Measurements from ENCODE around the gene PBX3.

PBX3 gene

DNA sequence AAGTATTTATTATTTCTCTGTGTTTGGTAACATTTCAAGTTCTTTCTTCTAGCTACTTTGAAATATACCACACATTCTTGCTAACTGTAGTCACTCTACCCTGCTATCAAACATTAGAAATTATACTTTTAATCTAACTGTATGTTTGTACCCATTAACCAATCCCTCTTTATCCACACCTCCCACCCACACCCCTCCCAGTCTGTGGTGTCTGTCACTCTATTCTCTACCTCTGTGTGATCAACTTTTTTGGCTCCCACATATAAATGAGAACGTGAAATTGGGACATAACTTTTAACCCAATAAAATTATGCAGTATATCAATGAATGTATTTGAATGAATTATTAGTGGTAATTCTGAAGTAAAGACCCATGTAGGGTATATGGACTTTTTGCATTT, 79.7 kb downstream of the PBX3 start:
- DNase-seq = no peak

DNA sequence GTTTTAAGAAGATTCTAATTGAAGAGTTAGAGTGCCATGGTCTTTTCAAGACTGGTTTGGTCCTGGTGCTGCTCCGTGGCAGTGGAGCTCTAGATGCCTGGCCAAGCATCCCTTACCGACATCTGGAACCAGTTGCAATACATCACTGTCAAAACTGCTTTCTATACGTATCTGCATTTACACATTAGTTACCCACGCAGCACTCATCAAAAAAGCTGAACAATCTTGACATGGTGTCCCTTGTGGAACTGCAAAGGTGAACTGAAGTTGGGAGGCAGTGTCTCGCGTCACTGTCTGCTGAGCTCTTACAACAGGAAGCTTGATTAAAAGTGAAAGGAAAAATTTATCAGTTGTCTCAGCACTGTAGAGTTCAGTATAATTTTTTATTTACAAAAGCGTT, 82.6 kb downstream of the PBX3 start:
- DNase-seq = no peak

DNA sequence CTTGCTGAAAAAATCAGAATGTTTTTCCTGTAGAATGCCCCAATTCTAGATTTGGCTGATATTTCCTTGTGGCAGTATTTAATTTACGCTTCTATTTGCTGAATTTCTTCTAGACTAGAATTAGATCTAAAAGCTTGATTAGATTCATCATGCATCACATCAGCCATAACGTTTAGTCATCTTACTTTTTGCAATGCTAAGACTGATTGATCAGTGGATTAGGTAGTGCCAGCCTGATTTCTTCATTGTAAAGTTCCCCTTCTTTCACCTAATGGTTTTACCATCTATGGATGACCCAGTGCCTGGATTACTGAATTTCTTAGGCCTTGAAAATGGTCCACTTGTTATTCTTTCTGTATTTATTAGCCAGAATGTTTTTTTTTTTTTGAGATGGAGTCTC, 83.9 kb downstream of the PBX3 start:
- no peak for DNase-seq

DNA sequence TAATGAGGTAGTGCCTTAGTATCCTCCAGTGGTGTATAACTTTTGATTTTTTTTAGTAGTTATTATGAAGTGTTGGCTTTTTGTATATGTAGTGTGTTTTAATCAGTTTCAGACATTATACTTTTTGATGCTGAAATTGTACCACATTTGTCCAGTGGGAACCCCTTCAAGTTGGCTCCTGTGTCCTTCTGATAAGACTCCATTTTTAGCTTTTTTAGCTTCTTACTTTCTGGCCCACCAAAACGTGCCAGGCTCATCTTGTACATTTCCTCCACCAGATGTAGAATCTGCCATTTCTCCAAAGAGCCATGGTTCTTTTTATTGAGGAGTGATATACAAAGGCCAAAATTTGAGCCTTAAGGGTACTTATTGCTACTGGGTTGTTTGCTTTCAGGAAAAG, 84.4 kb downstream of the PBX3 start:
- DNase-seq = no peak

DNA sequence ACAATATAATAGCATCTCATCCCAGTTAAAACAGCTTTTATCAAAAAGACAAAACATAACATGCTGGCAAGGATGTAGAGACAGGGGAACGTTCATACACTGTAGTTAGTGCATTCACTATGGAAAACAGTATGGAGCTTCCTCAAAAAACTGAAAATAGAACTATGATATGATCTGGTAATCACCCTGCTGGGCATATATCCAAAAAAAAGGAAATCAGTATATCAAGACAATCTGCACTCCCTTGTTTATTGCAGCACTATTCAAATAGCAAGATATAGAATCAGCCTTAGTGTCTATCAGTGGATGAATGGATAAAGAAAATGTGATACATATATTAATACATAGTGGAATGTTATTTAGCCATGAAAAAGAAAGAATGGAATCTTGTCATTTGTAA, 88.5 kb downstream of the PBX3 start:
- DNase-seq = no peak

DNA sequence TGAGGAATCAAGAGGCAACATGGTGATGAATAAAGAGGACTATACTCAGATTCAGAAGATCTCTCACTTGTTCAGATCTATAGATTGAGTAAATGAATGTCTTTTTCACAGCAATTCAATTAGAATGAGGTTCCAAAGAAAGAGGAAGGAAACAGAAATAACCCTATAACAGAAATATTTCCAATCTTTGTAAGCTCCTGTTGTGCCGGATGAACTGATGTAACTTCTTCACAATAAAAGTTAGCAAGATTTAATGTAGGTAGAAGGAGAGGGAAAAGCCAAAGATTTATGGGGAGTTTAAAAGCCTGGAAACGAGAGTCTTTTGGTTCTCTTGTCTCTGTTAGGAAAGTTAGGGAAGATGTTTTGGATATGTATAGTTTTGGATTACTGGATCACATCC, 92.1 kb downstream of the PBX3 start:
- no peak for DNase-seq

DNA sequence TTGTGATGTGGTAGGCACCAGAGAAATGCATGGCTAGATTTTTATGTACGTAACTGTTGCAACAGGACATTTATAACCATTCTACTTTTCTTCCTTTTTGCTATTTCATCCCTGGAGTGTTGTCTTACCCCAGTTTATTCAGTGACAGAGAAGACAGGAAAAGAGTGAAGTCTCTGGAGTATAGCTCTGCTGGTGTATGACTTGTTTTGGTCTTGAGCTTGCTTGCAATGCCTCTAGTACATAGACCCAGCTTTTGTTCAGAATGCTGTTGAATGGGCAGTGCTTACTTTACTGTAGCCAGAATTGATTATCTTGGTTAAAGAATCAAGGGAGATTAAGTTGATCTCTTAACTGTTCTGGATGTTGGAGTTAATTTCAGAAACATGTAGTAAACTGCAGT, 94.3 kb downstream of the PBX3 start:
- DNase-seq = no peak

DNA sequence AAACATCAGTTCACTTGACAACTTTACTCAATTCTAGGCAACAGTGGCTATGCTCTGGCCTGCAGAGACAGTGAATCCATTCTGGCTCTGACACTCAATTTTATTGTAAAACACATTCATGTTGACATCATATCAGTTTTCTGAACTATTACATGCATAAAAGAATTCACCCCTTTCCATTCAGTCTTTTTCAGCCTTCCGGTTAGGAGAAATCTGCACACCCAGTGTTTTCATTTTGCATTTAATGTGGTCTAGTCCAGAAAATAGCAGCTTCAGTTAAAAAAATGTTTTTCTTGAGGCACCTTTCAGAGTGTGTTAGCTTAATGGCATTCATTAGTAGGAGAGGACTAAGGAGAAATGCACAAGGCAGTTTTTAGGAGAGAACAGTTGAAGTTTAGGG, 95.1 kb downstream of the PBX3 start:
- no peak for DNase-seq

DNA sequence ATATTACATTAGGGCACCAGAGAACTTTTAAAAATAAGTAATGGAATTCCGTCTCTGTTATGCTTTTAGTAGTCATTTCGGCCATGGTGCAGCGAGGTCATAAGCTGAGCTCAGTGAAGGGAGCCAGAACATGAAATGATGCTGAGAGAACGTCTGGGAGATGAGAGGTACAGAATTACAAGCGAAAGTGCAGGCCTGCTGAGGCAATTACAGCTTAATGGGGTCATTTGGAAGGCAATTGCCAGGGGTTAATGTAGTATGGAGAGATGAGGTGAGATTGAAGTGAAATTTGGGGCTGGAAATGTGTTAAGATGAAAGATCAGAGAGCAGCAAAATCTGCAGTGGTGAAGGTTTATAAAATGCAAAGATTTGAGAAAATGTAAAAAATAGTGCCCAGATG, 96.5 kb downstream of the PBX3 start:
- peak; percentile 83 for DNase-seq

DNA sequence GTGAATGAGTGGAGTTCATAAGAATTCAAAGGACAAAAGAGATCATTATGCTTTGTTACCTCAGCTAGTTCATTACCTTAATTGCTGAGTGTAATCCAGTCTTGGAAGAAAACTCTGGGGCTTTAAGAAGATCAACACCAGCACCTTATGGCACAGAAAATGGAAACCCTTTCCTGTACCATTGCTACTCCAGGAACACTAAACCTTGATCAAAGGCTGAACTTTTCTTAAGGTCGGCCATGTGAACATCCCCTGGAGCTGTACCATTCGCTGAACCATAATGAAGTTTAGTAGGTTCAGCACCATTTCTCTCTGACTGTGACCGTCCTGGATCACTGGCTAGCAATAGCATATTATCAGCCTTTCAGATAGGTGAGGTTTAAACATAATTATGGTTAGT, 97.4 kb downstream of the PBX3 start:
- peak; percentile 62 for DNase-seq

DNA sequence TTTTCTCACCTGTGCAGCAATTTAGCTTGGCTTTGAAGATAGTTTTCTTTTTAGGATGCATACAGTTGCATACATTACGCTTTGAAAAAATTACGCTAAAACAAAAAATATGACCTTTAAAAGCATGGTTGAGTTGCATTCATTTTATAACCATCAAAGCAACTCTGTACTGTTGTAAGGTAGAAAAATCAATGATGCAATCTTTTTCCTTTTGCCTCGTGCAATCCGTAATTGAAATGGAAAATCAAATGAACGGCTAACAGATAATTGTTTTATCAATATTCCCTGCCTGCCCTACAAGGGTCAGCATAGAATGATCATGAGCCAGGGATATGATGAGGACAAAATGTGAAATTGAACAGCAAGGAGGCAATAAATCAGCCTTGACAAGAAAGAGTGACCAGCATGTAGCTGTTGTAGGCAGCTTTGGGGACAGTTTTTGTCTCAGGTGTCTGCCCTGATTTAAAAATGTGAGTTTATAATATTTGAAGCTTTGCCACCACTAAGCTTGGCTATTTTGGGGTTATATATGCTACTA, 98.2 kb downstream of the PBX3 start:
- no peak for DNase-seq

DNA sequence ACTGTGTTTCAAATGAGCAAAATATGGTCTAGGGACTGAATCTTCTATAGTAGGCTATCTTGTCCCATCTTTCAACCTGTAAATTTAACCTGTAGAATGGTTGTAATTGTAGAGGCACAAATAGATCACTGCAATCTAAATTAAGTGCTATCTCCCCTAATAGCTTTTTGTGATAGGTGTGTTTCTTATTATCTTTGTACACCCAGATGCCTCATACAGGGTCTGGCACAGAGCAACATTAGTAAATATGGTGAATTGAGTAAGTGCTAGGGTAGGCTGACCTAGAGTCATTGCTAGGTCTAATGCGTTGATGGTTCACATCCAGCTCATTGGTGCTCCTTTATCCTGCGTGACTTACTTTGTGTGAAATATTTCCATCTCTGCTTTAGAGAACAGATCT, 100.6 kb downstream of the PBX3 start:
- DNase-seq = no peak

DNA sequence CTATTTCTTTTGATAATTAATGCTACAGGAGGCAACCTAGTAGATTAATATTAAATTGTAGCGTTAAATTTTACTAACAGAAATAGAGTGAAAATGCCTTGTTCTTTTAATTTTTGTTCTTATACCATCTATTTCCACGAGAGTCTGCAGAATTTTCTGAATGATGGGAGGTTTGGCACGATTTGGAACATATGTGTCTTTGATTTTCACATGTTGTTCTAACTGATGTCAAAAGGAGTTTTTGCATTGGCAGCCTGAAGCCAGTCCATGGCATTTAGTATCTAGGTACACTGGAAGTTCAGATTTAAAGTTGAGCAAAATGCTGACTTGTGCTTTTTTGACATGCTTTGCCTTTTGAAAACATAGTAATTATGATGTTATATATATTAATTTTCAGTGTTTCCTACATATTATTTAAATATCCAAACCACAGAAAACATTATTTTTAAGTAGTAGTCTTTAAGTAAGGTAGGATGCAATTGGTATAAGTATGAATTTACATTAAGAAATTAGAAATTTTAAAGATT, 103.0 kb downstream of the PBX3 start:
- DNase-seq = no peak

DNA sequence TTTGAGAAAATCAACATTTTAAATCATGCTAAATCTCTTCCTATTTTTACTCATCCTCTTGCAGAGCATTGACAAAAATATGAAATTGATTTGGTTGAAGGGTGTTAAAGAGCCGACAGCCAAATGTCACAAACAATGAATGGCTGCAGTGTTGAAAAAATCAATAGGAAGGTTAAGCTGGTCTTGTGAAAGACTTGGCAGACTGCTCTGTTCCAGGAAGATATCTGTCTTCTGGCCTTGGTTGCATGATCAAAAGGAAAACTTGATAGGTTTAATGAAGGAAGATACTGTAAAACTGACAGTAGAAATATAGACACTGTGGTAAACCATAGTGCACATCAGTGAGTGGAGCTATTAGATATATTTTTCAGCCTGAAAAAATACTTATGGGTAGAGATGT, 103.6 kb downstream of the PBX3 start:
- DNase-seq = no peak

DNA sequence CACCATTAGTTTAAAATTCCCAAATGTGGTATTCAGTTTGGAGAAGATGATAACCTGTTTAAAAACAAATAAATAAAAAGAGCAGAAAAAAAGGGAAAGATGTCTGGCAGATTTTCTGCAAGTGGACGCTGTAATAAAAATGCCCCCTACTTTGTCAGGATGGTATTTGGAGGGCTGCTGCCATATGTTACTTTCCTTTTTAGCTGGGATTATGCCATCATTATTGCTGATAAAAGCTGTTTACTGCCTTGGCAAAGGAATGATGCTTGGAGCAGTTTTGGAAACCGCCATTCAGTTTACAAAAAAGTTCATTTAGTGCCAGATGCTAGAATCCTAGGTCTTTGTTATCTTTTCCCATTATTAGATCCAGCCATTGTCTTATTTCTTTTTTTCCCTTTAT, 104.8 kb downstream of the PBX3 start:
- DNase-seq = no peak

DNA sequence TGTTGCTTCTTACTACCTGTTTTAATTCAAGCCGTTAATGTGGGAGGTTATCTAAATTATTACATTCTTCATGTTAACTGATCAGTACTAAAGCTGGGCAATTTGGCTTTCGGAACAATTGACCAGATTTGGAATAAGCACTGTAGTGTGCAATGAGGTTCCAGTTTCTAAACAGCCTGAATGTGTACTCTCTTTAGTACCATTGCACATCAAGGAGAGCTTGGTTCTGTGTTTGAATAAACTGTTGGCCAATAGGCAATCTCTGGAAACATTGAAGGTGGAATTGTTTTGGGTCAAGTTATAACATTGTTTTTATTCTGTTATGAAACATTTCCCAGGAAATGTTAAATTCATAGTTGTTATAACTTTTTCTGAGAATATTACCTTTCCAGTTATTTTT, 105.2 kb downstream of the PBX3 start:
- no peak for DNase-seq

DNA sequence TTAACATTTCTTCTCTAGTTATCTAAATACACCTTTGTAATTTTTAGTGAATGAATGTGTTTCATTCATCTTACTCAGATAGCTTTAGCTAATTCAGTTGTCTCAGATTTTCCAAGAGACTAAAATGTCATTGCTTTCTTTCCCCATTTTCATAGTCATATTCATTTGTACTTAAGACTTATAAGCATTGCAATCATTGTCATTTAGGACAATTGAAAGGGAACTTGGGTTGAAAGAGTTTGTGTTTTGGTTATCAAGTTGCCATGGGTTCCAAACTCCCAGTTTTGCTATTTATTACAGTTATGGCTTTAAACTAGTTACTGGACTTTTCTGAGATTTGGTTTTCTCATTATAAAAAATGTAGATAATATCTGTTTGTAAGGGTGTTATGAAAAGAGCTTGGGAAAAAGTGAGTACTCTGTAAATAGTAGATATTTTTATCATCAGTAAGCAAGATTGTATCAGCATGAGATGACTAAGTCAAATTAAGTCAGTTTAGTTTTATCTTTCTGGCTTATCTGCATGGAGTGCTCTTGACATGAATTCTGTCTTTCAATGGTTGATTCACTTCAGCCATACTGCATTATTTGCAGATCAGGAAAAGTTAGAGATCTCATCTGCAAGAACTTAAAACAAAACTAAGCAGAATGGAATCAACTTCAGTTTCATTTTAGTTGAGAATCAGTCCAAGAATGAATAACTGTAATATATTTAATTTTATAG, 107.5 kb downstream of the PBX3 start:
- no peak for DNase-seq

DNA sequence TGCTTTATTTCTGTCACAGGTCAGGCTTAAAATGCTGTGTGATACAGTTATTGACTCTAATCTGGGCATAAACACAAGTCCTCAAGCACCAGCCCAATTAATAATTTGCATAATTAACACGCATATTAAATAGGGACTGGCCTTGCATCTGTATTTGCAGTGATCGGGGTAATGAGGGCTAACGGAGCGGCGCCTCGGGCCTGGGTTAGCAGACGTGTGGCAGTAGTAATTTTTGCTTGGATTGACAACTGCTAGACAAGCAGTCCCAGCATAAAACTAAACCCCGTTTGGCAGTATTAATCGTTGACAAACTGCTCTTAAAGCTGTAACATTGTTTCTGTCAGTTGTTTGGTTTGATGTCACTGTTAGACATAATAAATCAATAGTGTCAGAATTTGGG, 109.2 kb downstream of the PBX3 start:
- no peak for DNase-seq

DNA sequence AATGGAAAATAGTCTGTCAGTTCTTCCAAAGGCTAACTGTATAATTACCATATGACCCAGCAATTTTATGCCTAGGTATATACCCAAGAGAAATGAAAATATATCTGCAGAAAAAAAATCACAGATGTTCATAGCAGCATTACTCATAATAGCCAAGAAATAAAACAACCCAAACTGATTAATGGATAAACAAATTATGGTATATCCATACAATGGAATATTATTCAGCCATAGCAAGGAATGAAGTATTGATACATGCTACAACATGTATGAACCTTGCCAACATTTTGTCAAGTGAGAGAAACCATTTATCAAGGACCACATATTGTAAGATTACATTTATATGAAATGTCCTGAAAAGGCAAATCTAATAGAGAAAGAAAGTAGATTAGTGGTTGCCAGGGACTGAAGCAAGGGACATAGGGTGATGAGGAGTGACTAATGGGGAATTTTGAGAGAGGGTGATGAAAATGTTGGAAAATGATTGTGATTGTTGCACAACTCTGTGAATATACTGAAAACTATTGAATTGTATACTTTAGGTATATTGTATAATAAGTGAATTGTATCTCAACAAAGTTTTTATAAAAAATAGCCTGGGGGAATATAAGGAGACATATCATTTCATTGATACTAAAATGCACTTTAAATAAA, 114.4 kb downstream of the PBX3 start:
- no peak for DNase-seq

DNA sequence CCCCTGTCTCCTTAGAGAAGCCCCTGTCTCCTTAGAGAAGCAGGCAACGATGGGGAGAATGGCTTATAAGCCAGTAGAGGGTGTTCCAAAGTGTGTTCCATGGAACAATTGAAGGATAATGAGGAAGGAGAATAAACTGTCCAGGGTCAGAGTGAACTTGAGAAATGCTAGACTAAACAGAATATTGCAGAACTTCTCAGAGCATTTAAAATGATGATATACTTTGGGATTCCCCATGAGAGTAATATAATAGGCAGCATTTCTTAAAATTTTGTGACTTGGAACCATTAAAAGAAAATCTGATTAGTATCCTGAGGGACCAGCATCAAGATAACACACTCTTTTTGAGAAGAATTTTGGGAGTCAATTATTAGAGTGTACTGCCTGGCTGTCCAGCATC, 116.8 kb downstream of the PBX3 start:
- no peak for DNase-seq

DNA sequence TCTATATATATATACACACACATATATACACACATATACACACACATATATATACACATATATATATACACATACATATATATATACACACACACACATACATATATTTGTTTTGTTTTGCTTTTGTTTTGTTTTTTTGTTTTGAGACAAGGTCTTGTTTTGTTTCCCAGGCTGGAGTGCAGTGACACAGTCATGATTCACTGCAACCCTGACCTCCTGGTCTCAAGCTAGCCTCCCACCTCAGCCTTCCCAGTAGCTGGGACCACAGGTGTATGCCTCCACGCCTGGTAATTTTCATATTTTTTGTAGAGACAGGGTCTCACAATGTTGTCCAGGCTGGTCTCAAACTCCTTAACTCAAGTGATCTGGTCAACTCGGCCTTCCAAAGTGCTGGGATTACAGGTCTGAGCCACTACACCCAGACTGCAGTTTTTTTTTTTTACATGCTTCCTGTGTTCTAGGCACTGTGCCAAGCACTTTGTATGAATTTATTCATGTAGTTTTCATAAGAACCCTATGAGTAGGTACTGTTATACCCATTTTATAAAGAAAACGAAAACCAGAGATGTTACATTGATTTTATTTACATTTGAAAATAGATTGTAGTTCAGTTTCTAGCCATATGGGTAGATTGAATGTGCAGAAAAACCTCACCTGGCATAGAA, 120.7 kb downstream of the PBX3 start:
- DNase-seq = no peak

DNA sequence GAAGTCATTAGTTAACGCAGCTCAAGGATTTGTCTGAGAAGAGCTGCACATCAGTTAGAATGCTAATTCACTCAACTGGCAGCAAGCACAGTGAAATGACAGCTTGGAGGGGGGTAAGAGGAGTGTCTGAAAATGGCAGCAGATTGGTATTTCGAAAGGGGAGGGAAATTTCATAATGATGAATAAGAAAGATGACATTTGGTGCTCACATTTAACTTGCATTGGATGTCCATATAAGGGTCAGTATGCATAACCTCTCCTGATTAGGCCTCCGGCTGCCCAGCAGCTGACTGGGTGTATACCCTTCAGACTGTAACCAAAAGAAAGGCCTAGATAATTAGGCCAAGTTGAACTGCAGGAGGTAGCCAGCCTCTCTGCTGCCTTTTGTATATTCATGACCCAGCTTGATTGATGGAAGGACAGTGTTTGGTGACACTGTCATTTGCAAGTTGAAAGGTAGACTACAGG, 131.0 kb downstream of the PBX3 start:
- DNase-seq = no peak

DNA sequence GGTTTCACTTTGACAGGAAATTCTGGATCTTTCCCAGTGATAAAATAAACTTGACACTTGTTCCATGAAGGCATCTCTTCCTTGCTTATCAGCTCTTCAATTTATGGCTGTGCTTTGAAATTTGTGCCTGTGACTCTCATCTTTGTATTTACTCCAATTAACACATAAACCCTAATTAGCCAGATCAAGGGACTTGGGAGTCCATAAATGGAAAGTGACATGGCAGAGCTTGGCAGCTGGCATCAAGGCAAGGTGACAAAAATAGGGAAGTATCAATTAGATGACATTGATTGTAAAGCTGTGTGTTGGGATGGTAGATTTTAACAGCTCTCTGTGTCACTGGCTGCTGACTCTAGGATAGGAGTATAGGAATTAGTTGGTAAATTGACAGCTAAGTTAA, 133.9 kb downstream of the PBX3 start:
- DNase-seq = no peak

All from islet precursor cell (in vitro differentiated cells).